ENCODE results near the gene PLEKHA8. TPM values are rescaled to one million over a fixed set of nuclear protein-coding genes. Genes with fewer than 3 reads are reported as not detected.

The PLEKHA8 gene
- total and polyA plus RNA-seq, 2 of the 8 experiments (the other 6 are each of a cell fraction or from before 2014, with no cell fraction given), result 10.7 to 44.0 TPM

DNA sequence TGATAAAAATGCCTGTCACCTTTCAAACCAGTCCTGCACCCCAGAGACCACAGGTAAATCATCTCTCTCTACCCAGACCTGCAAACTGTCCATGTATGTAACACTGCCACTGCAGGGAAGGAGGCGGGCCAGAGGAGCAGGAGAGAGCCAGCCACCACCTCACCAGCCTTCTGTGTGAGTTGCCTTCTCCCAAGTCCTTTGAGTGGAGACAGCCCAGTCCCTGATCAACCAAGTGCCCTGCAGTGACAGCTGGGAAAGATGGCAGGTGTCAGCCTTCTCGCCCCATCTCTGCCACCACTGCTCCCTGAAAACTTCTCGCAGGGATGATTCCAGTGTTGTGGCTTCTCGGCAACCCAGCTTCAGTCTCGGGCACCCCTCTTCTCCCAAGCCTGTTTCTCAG, 149.0 kb downstream of the PLEKHA8 start:
- no peaks in the 10 kb centered on the region for H3K79me2 ChIP-seq (ENCODE audit: control insufficient read depth in 1 of 2, insufficient read depth in 2 of 2, low read length in 2 of 2)
- no peak overlapping the region for H3K14ac ChIP-seq (ENCODE audit: insufficient read length)
- H2BK5ac ChIP-seq (ENCODE audit: low read depth, low read length), result no peak overlapping the region
- ChIA-PET POLR2A (ENCODE audit: partially characterized antibody) (interaction anchor here (1.4 kb wide), 1 partner anchor 11 kb away, joined by 3 read pairs; no protein-coding TSS in a partner anchor), CTCF (ENCODE audit: partially characterized antibody) (interaction anchor here (0.7 to 7.3 kb wide), 5 partner anchors 14 to 387 kb away, joined by 3 to 45 read pairs (median 4); no protein-coding TSS in a partner anchor)
- H2BK12ac ChIP-seq (ENCODE audit: low read depth, low read length), result no peak overlapping the region
- H3K27ac ChIP-seq (ENCODE audit: low read depth, low read length), result no peak overlapping the region
- H3K9me3 ChIP-seq (ENCODE audit: insufficient read depth in 2 of 2, low read depth in 1 of 2, low read length in 1 of 2), result no peaks in the 10 kb centered on the region
- WGBS, 2 experiments (ENCODE audit: extremely low coverage in 1 of 2, insufficient coverage in 1 of 2, insufficient read length in 1 of 2, insufficient replicate concordance in 2 of 2, low coverage in 1 of 2, low lambda C conversion rate in 2 of 2, missing lambda C conversion rate in 1 of 2), result 88% methylated on average over 5 of the region's 5 CpGs; no CpG with 5 or more reads in 1 of the 2 experiments
- H3K79me1 ChIP-seq (ENCODE audit: low read depth, low read length), result no peaks in the 10 kb centered on the region
- no peak overlapping the region for H3K23ac ChIP-seq (ENCODE audit: insufficient read length)
- H3K4me3 ChIP-seq (ENCODE audit: extremely low read depth in 1 of 4, insufficient read depth in 2 of 4, low read depth in 3 of 4, low read length in 4 of 4), result no peak overlapping the region
- FAIRE-seq (no peak), DNase-seq (ENCODE audit: low read depth in 1 of 2, low spot score in 2 of 2) (no peak)
- H2AK5ac ChIP-seq (ENCODE audit: low read depth, low read length), result no peak overlapping the region
- H3K4me1 ChIP-seq (replicated peaks in 1 of 4; ENCODE audit: control insufficient read depth in 3 of 4, insufficient read depth in 4 of 4, low read length in 3 of 4), result peaks cover 0 to 2% (median 0%) of the 10 kb centered on the region in 4 experiments; a peak in 1 of 7 replicates
- H4K5ac ChIP-seq (ENCODE audit: insufficient read length, low read depth, low read length), result no peak overlapping the region
- H3K36me3 ChIP-seq (ENCODE audit: control insufficient read depth in 2 of 4, insufficient read depth in 4 of 4, low read length in 3 of 4), result no peaks in the 10 kb centered on the region
- H3K27me3 ChIP-seq (replicated peaks in 1 of 4; ENCODE audit: control insufficient read depth in 3 of 4, extremely low read depth in 1 of 4, insufficient read depth in 3 of 4, low read length in 3 of 4), result no peaks in the 10 kb centered on the region
- no peak overlapping the region for H4K91ac ChIP-seq (replicated peaks; ENCODE audit: insufficient read length, low read length)
- no peak overlapping the region for H2BK120ac ChIP-seq (replicated peaks; ENCODE audit: low read depth, low read length)
- no peak overlapping the region for H2BK15ac ChIP-seq (ENCODE audit: low read length)
- no peak overlapping the region for H3K4me2 ChIP-seq (ENCODE audit: insufficient read depth in 1 of 2, low read depth in 2 of 2, low read length in 2 of 2)
- no peaks in the 10 kb centered on the region for H4K20me1 ChIP-seq (replicated peaks in 1 of 2; ENCODE audit: control insufficient read depth in 1 of 2, insufficient read depth in 2 of 2, low read length in 2 of 2)
- H3K18ac ChIP-seq (ENCODE audit: extremely low read depth, low read length), result no peak overlapping the region
- H3K23me2 ChIP-seq (ENCODE audit: low read depth, low read length), result no peaks in the 10 kb centered on the region
- no peak overlapping the region for H2AFZ ChIP-seq (ENCODE audit: low read length)
- H3K4ac ChIP-seq (replicated peaks; ENCODE audit: insufficient read length, low read depth, low read length), result no peak overlapping the region
- H2BK20ac ChIP-seq (ENCODE audit: low read length), result no peak overlapping the region
- H3K56ac ChIP-seq (replicated peaks; ENCODE audit: insufficient read length, low read depth, low read length), result no peak overlapping the region
- H3K9ac ChIP-seq (replicated peaks in 1 of 4; ENCODE audit: extremely low read depth in 1 of 4, low read depth in 3 of 4, low read length in 3 of 4), result no peak overlapping the region
- H4K8ac ChIP-seq (ENCODE audit: extremely low read depth, insufficient read depth, low read length), result no peak overlapping the region
- TF ChIP-seq TCF12 (IDR thresholded peaks at IDR 0.05; ENCODE audit: low read depth, low read length) (no peak), ZNF274 (IDR thresholded peaks at IDR 0.05; ENCODE audit: borderline replicate concordance, extremely low read depth, low read length) (no peak), SP1 (IDR thresholded peaks at IDR 0.05; ENCODE audit: low read depth, low read length) (no peak), CREB1 (IDR thresholded peaks at IDR 0.05) (no peak), TEAD4 (IDR thresholded peaks at IDR 0.05; ENCODE audit: low read depth, low read length) (no peak), RBBP5 (IDR thresholded peaks at IDR 0.05; ENCODE audit: borderline replicate concordance, low read depth, low read length) (no peak), CBX5 (IDR thresholded peaks at IDR 0.05; ENCODE audit: low read depth, low read length) (no peak), EZH2 (IDR thresholded peaks at IDR 0.05; ENCODE audit: low read depth, low read length, severe bottlenecking) (no peak), SIN3A (conservative IDR thresholded peaks at IDR 0.05 in 1 of 2, IDR thresholded peaks at IDR 0.05 in 1 of 2; ENCODE audit: low read depth in 1 of 2, low read length in 2 of 2) (no peak), PHF8 (conservative IDR thresholded peaks at IDR 0.05; ENCODE audit: low read depth, low read length) (no peak), GTF2F1 (IDR thresholded peaks at IDR 0.05; ENCODE audit: borderline replicate concordance, low read depth, low read length) (no peak), GABPA (IDR thresholded peaks at IDR 0.05; ENCODE audit: borderline replicate concordance, insufficient read depth, low read length) (no peak), POLR2AphosphoS5 (IDR thresholded peaks at IDR 0.05; ENCODE audit: low read depth, low read length) (no peak), RNF2 (IDR thresholded peaks at IDR 0.05; ENCODE audit: borderline replicate concordance, low read depth, low read length, missing control alignments, poor library complexity, severe bottlenecking) (no peak)
